ENCODE results near the gene PRR30.
A peak's percentile ranks its signal among the peaks of the same experiment; 100 is the strongest.

The PRR30 gene

DNA sequence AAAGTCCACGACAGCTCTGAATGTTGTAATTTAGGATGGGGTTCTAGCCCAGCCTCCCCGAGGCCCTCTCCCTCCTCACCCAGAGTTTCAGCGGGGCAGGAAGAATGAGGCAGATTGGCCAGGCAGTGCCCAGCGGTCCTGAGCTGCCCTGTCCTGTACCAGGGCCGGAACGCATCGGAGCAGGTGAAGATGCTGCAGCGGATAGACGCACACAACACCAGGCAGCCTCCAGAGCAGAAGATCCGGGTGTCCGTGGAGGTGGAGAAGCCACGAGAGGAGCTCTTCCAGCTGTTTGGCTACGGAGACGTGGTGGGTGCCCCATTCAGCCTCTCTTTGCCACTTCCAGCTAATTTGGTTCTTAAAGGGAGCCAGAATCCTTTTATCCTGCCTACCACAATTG, 41.9 kb downstream of the PRR30 start:
- DNase-seq (ENCODE audit: low spot score): no peak

DNA sequence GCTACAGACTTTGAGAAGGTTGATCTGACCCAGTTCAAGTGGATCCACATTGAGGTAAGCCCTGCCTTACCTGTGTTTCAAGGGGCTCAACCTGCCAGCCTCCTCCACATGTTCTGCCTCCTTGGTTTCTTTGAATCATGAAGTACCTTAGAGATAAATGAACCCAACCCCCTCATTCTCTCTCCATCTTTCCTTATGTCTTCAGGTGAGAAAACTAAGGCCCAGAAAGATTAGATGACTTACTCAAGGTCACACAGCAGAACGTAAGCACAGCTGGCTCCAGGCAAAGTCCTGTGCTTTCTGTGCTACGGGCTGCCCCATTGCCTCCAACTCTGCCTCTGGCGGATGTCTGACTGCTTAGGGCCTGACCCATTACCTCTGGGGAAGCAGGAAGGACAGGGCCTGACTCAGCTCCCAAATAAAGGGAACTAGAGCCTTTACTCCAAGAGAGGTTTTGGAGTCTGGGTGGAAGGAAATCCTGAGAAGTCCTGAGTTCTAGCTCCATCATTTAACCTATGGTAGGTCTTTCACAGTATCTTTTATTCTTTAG, 42.4 kb downstream of the PRR30 start:
- no peak for DNase-seq (ENCODE audit: low spot score)

DNA sequence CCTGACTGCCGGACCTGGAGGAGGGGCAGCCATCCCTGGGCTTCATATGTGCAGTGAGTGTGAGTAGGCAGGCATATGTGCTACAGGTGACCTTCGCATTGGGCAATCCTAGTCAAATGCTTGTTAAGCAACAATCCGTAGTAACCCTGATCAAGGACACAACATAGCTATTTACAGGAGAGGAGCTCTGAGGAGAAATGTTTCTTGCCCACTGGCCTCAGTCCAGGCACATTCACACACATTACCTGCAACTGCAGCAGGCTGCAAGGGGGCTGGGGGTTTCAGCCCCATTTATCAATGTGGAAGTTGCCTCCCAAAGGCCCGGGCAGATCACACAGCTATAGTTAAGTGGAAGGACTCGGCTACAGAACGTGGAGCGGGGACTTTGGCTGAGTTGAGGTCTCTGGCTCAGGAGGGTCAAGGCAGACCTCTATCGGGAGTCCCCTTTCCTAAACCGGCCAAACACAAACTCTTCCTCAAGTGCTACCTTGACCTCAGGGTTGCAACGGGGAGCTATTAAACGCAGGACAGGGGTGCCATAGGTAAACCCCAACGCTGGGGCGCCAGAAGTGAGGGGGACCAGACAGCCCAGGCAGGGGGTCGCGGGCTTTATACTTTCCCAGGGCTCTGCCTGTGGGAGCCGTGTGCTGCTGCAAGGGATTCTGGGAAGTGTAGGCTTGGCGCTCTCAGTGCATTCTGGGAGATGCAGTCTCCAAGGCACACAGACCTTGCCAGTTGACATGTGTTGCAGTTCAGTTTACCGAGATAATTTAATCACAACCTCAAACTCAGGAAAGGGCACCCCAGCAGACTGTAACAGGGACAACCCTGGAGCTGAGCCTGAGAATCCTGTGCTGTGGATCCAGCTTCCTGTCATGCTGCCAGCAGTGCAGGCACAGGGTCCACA, 43.2 kb downstream of the PRR30 start:
- peak; percentile 29 for DNase-seq (ENCODE audit: low spot score)

DNA sequence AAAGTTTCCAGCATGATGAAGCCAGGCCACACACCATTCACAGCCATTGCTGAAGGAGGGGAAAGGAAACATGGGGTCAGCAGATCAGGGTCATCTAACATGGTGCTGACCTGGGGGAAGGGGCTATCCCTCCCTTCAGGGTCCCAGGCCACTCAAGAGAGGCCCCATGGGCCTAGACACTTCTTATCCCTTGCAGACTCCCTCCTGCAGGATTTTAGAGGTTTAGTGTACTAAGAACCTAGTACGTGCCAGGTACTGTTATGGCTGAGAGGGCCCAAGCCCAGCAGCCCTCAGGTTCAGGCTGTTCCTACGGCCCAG, 43.8 kb downstream of the PRR30 start:
- no peak for DNase-seq (ENCODE audit: low spot score)

DNA sequence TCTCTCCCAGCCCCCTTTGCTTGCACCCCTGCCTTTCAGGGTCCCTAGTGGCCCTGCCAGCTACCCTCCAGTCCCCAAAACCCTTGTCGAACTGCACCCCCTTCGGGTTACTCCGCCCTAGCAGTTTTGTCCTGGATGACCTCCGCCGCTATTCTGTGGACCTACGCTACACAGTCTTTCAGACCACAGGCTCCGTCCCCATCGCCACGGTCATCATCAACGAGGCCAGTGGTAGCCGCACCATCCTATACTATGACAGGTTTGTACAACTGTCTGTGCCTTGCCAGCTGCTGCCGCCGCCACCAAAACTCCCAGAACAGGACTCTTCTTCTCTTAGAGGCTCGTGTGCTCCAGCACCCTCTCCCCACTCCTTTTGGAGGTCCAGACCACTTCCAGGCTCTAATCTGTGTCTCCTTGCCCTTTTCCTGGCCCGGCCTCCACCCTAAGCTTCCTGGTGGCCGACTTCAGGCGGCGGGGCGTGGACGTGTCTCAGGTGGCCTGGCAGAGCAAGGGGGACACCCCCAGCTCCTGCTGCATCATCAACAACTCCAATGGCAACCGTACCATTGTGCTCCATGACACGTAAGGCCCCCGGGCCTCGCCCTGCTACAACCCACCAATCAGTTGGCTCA, 44.7 kb downstream of the PRR30 start:
- DNase-seq (ENCODE audit: low spot score): no peak

DNA sequence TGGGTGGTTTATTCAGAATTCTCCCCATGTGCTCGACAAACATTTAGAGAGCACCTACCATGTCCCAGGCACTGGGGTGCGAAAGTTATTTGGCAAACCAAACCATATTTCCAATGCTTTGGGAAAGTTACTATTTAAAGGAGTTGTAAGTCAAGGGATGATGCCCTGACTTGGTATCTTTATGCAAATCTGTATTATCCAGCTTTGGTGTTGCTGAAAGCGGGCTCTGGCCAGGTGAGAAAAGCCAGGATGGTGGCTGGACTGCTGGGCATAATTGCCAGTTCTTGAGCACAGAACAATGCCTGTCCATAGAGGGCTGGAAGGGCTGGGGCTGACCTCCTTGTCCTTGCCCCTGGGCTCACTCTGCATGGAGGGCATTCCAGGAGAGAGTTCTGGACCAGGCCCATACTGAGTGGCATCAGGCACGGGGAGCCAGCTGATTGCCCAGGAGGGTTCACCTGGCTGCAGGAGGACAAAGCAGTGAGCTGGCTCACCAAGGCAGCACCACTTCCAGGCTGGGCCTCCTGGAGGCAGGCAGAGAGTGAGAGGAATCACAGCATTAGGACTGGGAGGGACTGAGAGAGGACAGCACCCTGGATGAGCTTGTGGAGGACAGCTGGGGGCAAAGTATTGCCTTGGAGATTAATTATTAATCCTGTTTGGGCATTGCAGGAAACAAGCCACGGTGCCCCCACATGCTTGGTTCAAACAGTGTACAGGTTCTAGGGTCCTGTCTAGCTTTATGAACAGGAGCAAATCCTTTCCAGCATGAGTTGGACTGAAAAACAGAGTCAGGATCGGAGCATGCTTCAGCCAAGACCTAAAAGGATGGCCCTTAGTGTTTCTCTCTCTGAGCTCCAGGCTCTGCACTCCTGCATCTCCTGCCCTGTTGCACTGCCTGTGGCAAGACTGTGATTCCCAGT, 45.5 kb downstream of the PRR30 start:
- no peak for DNase-seq (ENCODE audit: low spot score)

DNA sequence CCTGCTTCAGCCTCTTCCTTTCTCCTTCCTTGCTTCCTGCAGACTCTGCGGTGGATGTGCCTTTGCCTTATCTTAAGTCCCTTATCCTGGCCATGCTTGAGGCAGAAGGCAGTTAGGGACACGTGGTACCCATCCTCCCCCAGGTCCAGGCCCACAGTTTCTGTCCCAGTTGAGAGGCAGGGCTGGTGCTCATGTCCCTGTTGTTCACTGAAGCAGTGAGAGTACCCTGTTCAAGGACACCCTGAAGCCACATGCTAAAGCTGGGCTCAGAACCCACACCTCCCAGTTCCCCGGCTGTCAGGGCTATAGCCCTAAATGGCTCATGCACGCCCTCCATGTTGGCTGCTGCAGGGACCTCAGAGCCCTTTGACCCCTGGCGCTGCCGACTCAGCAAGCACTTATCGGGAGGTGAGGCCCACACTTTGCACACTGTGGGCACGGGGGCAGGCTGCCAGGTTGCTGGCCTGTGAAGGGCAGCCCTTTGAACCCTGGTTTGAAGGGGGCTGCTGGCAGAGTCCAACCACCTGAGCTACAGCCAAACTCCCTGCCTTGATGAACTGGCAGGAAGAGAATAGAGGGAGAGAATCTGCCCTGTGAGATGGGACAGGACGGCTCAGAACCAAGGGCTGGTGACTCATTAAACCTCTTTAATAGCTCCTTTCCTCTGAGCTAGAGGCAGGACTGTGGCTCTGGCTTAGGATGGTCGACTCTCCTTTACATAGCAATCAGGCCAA, 46.3 kb downstream of the PRR30 start:
- no peak for DNase-seq (ENCODE audit: low spot score)

DNA sequence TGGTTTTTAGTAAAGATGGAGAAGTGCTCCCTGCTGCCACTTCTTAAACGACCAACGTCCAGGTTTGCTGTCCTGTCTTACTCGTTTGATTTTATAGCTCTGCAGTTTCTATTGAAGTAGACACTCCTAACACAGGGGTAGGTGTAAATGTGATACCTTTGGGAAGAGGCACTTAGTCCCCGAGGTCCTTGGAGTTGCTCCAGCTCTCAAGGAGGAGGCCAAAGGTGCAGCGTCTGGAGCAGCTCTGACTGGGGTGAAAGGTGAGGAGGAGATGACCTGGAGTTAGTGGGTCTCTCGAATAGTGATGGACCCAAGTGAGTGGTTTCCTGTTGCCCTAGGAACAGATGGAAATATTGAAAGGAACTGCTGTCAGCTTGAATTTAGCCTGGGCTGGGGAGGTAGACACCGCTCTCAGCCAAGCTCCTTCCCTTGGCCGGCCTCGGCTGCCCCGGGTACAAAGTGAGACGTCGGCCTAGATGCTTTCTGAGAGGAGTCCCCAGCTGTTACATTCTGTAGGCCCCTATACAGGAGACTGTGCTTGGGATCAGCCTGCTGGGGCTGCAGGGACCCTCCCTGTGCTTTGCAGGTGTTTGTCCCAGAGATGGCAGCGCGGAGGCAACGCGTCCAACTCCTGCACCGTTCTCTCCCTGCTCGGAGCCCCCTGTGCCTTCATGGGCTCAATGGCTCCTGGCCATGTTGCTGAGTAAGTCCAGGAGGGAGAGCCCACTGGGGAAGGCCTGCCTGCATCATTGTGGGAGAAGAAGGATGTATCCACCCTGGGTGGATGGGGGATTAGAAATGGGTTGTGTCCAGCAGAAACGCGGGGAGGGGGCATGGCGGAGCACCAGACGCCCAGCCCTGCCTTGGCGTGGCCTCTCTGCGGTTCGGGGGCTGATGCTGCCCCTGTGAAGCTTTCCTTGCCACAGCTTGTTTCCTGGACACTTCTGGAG, 47.2 kb downstream of the PRR30 start:
- no peak for DNase-seq (ENCODE audit: low spot score)

DNA sequence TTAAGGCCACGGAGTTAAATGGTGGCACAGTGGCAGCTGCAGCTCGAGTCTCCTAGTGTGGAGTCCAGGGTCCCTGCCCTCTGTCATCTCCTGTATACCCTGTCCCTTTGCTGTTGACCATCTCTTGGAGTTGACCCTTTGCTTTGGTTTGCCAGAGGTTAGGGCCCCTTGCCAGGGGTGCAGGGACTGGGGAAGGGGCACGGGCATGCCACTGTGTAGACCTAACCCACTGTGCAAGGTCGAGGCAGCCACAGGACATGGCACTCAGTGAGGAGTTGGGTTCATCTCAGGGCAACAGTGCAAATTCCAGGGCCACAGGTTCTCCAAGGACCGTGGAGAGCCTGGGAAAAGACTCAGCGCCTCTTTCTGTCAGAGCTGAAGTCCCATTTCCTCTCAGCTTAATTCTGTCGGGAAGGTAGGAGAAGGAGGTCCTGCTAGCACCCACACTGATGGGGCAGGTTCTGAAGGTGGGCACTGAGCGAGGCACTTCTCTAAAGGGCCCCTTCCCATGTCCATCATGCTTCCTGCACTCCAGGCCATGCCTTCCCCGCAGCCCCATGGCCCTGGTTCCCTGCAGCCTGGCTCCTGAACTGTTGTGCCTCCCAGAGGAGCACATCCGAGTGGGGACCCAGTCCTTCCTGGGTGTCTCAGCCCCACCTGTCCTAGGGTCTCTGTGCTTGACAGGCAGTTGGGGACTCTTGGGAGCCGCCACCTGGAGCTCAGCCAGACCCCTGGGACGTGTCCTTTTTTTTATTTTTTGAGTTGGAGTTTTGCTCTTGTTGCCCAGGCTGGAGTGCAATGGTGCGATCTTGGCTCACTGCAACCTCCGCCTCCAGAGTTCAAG, 49.9 kb downstream of the PRR30 start:
- no peak for DNase-seq (ENCODE audit: low spot score)

DNA sequence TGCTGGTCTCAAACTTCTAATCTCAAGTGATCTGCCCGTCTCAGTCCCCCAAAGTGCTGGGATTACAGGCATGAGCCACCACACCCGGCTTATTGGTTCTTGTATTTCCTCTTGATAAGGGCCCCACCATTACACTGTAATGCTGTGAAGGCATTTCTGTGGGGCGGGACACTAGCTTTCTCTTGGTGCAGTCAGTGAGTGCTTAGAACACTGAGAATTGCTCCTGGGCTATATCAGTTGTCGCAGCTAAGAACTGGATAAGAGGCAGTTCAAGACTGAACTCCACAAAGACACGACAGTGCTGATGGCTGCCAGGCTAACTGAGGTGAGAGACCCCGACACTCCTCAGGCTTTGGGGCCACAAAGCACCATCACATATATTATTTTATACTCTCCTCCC, 50.6 kb downstream of the PRR30 start:
- no peak for DNase-seq (ENCODE audit: low spot score)

DNA sequence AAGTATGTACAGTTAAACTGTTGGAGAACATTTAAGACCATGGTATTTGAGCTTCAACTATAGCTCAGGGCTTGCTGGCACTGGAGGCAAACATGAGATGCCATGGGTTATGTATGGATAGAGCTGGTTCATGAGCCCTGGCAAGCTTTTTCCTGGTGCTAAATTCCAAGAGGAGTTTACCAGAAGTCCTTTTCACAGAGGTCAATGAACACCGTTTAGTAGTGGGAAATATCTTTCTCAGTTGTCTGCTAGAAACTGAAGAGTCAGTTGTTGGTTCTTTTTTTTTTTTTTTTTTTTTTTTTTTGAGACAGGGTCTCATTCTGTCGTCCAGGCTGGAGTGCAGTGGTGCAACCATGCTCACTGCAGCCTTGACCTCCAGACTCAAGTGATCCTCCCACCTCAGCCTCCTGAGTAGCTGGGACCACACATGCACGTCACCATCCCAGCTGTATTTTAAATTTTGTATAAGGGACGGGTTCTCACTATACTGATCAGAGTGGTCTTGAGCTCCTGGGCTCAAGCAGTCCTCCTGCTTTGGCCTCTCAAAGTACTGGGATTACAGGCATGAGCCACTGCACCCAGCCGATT, 51.3 kb downstream of the PRR30 start:
- no peak for DNase-seq (ENCODE audit: low spot score)

Measured in hematopoietic multipotent progenitor cell treated with erythropoietin and hydrocortisone succinate and interleukin-3 and kit ligand, for 17 days (in vitro differentiated cells).